ENCODE measurements around the gene EDN3.

DNA sequence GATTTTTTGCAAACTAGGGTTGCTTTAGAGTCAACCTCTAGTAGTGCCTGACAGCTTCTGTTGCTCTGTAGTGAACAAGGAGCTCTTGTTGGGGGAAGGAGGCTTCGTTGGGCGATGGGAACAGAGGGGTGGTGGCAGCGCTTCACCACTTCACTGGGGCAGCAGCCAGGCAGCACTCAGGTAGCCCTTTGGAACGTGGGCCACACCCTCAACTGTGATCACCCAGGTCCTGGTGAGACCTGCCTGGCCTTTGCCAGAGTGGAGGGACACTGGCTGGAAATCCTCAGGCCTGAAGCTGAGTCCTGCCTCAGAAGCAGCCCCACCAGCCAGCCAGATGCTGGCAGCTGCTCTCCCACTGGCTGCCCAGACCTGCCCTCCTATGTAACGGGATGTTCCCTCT lies 10.4 kb upstream of the EDN3 start:
- TF ChIP-seq CTCF (IDR thresholded peaks at IDR 0.05): no peak
- TF ChIP-seq POLR2A (IDR thresholded peaks at IDR 0.05): no peak

Data from upper lobe of left lung (tissue), 4 donors.